Fibroblast of villous mesenchyme (primary cell): ENCODE results near the gene MCU. TPM values are rescaled to one million over a fixed set of nuclear protein-coding genes. Genes with fewer than 3 reads are reported as not detected.

Experiments used
- DNase-seq: peaks from one replicate; pipeline ENCODE4 v3.0.0-alpha.2; 2010; ENCODE audit warnings: low read depth
- H3K4me3 ChIP-seq: 2 replicates; pipeline ENCODE4 v1.5.1; 2011; ENCODE audit warnings: low read depth, mild to moderate bottlenecking, low read length
- total RNA-seq: library from RNA; depleted of rRNA; stranded (reverse); fragments of >200 nt; gene quantifications from 2 replicates; pipeline ENCODE4 v1.2.3, GENCODE V29; 2012
- TF ChIP-seq, protein P1 (sequence below): IDR thresholded peaks from 2 replicates; pipeline ENCODE4 v1.5.1; 2012; ENCODE audit warnings: low read depth, mild to moderate bottlenecking, low read length; ENCODE audit not compliant: insufficient read depth

Gene MCU
- total RNA-seq, 1 donor: 41.9 TPM

DNA sequence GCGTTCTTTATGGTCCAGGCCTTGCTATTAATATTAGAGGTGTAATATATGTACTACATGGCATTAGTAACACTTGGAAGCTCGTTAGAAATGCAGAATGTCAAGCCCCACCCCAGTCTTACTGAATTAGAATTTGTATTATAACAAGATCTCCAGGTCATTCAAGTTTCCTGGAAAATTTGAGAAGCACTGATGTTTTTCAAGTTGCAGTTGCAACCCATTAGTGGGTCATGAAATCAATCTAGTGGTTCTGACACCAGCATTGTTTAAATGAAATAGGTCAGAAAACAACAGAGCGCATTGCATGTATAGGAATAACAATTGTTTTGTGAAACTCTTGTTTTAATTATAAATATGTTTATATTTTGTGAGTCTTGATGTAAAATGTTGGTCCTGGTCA lies 37.2 kb upstream of the MCU start:
- TF ChIP-seq, protein P1, sequence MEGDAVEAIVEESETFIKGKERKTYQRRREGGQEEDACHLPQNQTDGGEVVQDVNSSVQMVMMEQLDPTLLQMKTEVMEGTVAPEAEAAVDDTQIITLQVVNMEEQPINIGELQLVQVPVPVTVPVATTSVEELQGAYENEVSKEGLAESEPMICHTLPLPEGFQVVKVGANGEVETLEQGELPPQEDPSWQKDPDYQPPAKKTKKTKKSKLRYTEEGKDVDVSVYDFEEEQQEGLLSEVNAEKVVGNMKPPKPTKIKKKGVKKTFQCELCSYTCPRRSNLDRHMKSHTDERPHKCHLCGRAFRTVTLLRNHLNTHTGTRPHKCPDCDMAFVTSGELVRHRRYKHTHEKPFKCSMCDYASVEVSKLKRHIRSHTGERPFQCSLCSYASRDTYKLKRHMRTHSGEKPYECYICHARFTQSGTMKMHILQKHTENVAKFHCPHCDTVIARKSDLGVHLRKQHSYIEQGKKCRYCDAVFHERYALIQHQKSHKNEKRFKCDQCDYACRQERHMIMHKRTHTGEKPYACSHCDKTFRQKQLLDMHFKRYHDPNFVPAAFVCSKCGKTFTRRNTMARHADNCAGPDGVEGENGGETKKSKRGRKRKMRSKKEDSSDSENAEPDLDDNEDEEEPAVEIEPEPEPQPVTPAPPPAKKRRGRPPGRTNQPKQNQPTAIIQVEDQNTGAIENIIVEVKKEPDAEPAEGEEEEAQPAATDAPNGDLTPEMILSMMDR: no peak
- DNase-seq: no peak

GRCh38 chr10:72658696-72659400 lies 33.1 kb upstream of the MCU start:
- TF ChIP-seq, protein P1: no peak
- DNase-seq: no peak
- no peak overlapping the region for H3K4me3 ChIP-seq

More for the DNA sequence above, 37.2 kb upstream of the MCU start:
- H3K4me3 ChIP-seq: no peak overlapping the region

- DNase-seq: peak; percentile 17
- no peak overlapping the region for H3K4me3 ChIP-seq
- TF ChIP-seq, protein P1: no peak
Measured at GRCh38 chr10:72659694-72660093, 32.2 kb upstream of the MCU start.

- no peak for DNase-seq
- TF ChIP-seq, protein P1: no peak
- H3K4me3 ChIP-seq: no peak overlapping the region
Measured at GRCh38 chr10:72660220-72660619, 31.7 kb upstream of the MCU start.

- H3K4me3 ChIP-seq: no peak overlapping the region
- DNase-seq: no peak
- TF ChIP-seq, protein P1: no peak
Measured at GRCh38 chr10:72661431-72661830, 30.5 kb upstream of the MCU start.

GRCh38 chr10:72663971-72664370 lies 28.0 kb upstream of the MCU start:
- TF ChIP-seq, protein P1: no peak

GRCh38 chr10:72665925-72666324 lies 26.0 kb upstream of the MCU start:
- peak; percentile 20 for DNase-seq
- TF ChIP-seq, protein P1: no peak
- no peak overlapping the region for H3K4me3 ChIP-seq

More at GRCh38 chr10:72663971-72664370, 28.0 kb upstream of the MCU start:
- no peak overlapping the region for H3K4me3 ChIP-seq
- no peak for DNase-seq
